AG09319 (cell line): ENCODE data around the gene XBP1.
A peak's percentile ranks its signal among the peaks of the same experiment; 100 is the strongest.

ENCODE experiments used
- DNase-seq: peaks from one replicate; pipeline ENCODE4 v3.0.0-alpha.2; 2010; ENCODE audit warnings: low read depth; ENCODE audit errors: extremely low read depth
- TF ChIP-seq, protein P1 (sequence below): IDR thresholded peaks from 2 replicates; pipeline ENCODE4 v1.5.1; 2011; ENCODE audit warnings: low read depth, mild to moderate bottlenecking, inconsistent platforms, low read length, moderate library complexity

The XBP1 gene

DNA sequence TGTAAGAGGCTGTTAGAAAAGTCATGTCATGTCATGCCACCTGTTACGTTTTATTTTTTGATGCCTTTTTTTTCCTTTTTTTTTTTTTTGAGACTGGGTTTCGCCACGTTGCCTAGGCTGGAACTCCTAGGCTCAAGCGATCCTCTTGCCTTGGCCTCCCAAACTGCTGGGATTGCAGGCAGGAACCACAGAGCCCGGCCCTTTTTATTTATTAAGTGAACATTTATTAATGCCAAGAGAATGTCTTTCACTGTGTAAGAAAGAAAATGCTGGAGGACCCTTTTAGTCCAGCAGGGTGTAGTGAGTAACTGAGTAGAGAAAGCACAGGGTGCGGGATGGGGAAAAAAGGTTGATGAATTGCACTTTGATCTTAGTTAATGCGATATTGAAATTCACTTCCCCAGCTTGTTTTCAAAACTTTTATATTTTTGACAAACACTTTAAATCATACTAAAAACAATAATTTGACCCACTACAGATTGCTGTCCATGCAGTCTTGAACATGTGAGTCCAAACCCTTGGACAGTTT is 2.3 kb upstream of the XBP1 start:
- TF ChIP-seq, protein P1, sequence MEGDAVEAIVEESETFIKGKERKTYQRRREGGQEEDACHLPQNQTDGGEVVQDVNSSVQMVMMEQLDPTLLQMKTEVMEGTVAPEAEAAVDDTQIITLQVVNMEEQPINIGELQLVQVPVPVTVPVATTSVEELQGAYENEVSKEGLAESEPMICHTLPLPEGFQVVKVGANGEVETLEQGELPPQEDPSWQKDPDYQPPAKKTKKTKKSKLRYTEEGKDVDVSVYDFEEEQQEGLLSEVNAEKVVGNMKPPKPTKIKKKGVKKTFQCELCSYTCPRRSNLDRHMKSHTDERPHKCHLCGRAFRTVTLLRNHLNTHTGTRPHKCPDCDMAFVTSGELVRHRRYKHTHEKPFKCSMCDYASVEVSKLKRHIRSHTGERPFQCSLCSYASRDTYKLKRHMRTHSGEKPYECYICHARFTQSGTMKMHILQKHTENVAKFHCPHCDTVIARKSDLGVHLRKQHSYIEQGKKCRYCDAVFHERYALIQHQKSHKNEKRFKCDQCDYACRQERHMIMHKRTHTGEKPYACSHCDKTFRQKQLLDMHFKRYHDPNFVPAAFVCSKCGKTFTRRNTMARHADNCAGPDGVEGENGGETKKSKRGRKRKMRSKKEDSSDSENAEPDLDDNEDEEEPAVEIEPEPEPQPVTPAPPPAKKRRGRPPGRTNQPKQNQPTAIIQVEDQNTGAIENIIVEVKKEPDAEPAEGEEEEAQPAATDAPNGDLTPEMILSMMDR: no peak
- DNase-seq: no peak

DNA sequence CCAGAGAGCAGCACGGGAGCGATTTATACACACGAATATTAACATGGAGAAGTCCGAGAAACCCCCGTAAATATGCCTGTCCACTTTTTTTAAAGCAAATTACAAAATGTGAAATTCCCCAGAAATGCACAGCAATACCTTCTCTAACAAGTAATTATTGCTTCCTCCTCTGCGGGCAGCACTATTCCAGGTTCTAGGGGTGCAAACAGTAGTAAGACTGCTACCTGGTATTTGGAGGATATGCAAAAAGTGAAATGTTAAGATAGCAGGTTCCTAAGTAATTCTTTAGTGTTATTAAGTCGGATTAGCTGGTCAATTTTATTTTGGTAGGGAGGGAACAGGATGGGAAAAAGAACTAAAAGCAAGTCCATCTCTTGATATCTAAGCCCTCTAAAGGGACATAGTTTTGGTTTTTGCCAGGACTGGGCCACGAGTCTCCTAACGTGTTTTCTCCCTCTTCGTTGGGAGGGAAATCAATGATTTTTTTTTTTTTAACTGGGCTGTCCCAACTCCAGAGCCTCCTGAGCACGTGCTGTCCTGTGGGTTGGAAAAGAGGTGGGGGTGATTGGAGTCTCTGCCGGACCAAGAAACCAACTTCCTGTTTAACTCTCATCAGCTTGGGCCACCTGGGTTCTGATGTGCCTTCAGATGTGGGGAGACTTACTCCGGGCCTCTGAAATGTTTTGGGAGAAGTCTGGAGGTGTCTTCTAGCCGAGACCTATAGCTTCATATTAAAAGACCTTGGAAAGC is 1.7 kb upstream of the XBP1 start:
- TF ChIP-seq, protein P1: no peak
- no peak for DNase-seq

DNA sequence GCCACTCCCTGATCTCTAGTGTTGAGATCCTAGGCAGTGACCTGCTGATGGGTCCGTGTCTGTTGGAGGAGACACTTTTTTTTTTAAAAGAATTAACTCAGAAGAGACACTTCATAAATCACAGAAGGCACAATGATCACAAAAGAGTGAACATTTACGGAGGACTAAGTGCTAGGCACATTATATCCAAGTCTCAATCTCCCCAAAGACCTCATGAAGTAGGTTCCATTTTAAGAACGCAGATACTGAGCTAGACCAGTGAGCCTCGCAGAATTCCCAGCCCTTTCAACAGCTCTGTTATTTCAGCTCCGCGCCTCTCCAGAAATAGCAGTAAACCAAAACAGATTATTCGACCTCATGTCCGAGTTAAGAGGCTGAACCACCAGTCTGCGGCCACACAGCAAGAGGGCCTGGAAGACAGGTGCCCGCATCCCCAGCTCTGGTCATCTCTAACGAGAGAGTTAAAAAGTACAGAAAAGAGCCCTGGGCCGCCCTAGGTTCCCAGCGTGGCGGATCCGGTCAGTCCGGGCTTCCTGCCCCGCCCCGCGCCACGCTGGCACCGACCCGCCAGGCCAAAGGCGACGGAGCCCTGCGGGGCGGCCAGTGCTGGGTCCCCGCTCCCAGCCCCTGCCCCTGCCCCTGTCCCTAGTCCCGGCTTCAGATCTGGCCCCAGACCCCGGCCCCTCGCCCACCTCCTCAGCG is 612 bp downstream of the XBP1 start:
- peak; percentile 45 for DNase-seq
- TF ChIP-seq, protein P1: no peak

DNA sequence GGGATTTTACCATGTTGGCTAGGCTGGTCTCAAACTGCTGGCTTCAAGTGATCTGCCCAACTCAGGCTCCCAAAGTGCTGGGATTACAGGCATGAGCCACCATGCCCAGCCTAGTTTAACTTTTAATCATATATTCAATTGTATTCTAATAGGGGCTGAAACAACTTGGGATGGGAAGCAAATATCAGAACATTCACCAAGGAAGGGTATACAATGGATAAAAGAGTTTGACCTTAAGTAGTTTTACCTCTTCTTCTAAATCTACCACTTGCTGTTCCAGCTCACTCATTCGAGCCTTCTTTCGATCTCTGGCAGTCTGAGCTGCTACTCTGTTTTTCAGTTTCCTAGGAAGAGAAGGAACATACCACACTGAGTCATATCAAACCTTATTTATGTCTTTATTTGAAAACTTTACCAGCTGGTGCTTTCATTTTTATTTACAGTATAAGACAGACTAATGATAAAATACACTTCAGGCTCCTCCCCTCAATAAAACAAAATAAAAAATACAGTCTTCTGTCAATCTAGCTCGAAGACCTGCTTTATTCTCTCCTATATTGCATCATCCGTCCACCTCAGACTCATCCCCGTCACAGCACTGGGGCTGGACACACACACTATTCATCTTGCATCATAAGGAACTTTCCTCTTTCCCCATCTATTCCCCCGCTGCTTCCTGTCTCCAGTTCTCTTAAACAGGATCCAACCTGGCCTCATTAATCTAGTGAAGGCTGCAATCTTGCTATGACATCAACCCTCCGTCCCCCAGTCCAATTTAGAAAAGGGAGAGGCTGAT is 1.4 kb downstream of the XBP1 start:
- TF ChIP-seq, protein P1: no peak
- DNase-seq: peak; percentile 92

DNA sequence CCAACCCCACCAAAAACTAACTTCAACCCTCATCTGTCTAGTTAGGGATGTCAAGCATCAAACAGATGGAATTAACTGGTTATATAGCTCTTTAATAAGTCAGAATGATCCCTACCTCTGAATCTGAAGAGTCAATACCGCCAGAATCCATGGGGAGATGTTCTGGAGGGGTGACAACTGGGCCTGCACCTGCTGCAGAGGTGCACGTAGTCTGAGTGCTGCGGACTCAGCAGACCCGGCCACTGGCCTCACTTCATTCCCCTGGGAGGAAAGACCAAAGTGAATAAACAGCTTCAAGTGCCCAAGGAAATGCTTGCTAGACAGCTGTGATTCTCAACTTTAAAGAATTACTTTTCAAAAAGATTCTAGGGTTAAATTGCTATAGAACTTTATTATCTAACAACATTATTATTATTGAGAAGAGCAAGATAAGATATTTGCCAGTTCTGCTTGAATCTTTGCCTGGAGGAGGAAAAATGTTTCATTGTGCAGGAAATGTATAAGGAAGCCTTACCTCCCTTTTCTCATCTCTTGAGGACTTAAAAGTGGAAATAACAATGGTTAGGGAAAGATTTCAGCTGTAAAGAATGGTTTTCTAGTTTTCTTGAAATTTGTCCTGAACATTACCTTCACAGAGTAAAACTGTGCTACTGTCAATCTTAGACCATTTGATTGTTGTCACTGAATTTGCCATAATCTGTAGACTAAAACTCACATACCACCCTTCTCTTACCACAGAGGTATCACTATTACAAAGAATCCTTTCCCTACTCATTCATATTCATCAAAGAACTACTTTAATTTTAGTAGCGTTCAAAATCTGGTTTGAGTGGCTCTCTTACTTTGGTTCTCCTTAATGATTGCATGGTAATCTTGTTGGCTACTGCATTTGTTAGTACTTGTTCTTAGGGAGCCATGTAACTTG is 4.2 kb downstream of the XBP1 start:
- TF ChIP-seq, protein P1: no peak
- no peak for DNase-seq

DNA sequence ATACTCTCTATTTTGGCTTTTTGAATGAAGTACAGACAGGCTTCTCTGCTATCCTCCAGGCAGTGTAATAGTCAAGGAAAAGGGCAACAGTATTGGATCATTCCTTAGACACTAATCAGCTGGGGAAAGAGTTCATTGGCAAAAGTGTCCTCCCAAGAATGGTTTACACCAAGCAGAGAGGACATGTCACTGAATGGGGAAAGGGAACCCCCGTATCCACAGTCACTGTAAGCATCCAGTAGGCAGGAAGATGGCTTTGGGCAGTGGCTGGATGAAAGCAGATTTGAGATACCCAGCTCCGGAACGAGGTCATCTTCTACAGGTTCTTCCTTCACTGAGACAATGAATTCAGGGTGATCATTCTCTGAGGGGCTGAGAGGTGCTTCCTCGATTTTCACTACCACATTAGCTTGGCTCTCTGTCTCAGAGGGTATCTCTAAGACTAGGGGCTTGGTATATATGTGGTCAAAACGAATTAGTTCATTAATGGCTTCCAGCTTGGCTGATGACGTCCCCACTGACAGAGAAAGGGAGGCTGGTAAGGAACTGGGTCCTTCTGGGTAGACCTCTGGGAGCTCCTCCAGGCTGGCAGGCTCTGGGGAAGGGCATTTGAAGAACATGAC is 5.2 kb downstream of the XBP1 start:
- TF ChIP-seq, protein P1: no peak
- DNase-seq: no peak
